Measurements from ENCODE around the gene DKK3.

DKK3 gene

GRCh38 chr11:12003336-12003735 lies 5.1 kb downstream of the DKK3 start:
- DNase-seq (ENCODE audit: low spot score) = no peak

DNA sequence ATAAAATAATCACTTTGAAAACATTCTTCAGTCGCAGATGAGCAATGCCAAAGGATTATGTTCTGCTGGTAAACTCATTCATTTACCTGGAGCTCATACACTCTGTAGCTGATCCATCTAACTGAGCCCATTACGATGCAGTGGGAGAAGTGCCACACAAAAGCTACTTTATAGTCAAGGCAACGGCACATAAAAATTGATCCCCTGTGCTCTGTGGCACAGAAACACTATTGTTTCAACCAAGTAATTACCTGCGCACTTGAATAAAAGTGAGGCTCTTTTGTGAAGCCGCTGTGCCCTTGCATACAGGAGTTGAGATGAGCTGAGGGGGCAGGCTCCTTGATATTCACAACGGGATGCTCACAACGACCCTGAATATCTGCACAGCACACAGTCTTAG lies 7.2 kb downstream of the DKK3 start:
- DNase-seq (ENCODE audit: low spot score) = no peak

DNA sequence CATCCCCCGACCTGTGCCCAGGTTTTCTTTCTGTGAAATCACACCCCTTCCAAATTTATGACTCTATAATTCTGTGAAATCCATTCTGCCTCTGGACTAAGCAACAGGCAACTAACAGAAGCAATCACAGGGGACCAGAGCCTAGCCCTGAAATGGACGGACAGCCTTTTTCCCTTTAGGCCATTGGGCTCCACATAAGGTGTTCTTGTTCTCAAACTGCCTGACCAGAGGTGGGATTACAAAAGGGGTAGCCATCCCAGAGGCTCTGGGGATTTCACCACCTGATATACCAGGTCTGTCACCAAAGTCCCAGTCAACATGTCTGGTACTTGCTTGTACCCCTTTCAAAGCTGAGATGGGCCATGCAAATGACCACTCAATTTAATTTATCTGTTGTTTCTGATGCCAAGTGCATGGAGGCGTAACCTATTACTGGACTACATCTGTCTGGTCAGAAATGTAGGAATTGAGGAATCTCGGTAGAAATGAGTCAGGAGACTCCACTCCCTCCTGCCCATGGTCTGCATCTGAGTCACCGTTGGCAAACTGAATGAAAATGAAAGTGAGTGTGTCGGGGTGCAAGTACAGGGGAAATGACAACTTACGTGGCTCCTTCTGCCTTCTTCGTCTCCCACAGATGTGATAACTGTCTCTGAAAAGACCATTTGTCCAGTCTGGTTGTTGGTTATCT lies 10.2 kb downstream of the DKK3 start:
- DNase-seq (ENCODE audit: low spot score) = peak; percentile 13

DNA sequence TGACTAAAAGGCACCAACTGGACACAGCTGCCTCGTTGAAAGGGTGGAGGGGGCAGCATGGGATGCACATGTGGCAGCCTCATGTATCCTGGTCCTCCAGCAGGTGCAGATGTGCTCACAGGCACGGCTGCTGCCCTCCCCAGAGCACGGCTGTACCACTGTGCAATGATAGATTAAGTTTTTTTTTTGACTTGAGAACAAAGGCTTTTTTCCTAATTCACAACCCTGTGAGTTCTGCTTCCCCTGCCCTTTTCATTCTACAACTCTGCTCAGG lies 11.4 kb downstream of the DKK3 start:
- DNase-seq (ENCODE audit: low spot score) = no peak

DNA sequence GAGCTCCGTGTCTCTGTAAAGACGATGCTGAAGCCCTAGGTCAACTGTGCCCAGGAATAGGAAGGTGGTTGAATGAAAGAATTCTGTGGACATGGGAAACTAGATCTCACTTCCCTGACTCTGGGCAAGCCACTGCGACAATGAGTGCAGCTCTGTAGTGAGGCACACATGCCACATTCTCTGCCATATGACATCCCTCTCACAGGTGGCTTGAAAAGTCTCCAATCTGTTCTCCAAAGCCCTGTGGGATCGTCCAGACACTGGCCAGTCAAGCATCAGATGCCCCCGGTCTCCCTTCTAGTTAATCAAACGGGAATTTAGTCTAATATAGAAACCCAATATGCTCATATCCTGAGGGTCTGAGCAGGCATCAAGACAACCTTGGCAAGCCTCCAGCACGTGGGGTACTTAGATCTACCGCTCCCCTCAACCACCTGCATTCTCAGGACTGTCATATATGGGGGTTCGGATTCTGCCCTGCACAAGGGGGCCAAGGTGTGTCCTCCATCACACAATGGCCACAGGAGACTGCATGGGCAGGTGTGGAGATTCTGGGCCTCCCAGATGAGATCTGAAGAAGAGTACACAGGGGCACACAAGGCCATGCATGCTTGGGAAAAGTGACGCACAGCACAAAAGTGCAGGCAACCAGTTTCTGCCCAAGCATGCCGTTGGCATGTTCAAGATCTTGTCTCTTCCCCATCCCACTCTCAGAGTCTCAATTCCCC lies 11.9 kb downstream of the DKK3 start:
- DNase-seq (ENCODE audit: low spot score) = no peak

GRCh38 chr11:11995601-11996000 lies 12.8 kb downstream of the DKK3 start:
- peak; percentile 16 for DNase-seq (ENCODE audit: low spot score)

GRCh38 chr11:11993839-11994238 lies 14.6 kb downstream of the DKK3 start:
- no peak for DNase-seq (ENCODE audit: low spot score)

- no peak for DNase-seq (ENCODE audit: low spot score)
Measured at GRCh38 chr11:11992257-11993212, 15.9 kb downstream of the DKK3 start.

GRCh38 chr11:11989774-11990744 lies 18.4 kb downstream of the DKK3 start:
- no peak for DNase-seq (ENCODE audit: low spot score)

DNA sequence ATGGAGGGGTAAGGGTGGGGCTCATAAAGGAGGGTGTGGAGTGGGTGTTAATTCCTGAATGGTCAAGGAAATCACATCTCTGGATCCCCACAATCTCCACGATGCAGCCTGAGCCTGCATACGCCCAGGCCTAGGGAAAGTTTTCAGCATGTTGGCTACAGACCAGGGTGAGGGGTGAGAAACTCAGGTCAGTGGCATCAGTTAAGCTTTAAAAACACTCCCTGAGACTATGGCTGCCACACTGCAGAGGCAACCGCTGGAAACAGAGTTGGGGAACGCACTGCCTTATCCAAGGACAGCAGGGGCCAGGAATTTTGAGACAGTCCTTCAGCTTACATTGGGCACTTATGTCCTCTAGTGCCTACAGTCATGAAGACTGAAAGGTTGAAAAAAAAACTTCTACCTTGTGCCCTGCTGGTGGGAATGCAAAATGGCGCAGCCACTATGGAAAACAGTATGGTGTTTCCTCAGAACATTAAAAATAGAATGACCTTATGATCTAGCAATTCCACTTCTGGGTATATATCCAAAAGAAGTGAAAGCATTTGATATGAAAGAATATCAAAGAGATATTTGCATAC lies 19.7 kb downstream of the DKK3 start:
- DNase-seq (ENCODE audit: low spot score) = no peak

- DNase-seq (ENCODE audit: low spot score) = no peak
Measured at GRCh38 chr11:11988099-11988651, 20.3 kb downstream of the DKK3 start.

DNA sequence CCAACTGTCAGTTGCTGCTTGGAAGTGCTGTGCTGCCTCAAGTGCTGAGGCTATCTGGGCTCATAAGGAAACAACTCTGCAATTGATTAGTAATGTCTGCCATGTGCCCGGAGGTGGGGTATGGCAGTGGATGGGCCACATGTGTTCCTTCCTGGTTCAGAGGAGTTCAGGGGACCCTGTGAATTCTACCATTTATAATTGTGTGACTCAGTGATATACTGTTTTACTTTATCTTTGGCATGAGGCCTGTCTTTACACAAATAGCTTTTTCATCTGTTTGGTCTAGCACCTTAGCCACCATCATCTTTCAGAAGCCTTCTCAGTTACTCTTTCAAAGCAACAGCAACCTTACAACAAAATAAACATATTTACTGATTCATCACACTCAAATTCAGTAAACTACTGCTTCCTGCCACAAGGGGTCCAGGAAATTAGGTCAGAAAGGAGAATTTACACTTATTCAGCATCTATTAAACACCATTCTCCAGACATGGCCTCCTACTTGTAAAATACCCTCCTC lies 20.9 kb downstream of the DKK3 start:
- peak; percentile 27 for DNase-seq (ENCODE audit: low spot score)

DNA sequence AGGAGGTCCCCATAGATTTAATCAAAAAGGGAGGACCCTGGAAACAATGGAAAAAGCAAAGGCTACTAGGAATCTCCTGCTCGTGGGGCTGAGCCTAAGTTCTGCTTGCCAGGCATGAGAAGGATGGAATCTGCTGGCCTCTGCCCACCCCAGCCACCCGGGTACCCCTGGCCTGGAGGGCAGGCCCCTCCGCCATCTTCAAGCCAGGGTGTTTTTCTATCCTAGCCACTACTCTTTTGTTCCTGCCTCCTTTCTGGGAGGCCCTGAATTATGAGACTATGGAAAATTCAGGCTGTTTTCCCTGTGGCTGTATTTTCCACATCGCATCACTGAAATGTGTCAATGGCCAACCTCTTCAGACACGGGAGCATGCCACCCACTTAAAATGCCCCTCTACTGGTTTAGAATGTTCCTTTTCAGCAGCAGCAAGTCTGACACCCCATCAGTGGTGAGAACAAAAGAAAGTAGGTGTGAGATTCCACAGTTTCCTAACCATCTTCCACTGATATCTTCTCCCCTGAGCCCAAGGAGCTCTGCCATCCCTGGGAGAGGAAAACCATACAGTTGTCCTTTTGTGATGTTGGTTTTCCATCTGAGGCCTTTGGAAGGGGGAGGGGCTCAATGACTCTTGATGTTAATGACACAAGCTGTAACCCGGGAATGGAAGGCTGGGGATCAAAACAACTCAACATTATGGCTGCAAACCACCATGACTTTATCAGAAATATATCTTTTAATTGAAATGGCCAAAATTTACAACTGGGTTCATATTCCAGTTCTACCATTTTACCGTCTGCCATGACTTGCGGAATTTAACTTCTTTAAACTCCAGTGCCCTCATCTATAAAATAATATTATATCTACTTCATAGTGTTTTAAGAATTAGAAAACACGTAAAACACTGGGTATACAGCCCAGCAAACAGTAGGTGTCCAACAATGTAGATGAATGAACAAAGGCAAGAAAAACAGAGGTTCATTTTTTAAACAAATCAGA lies 22.2 kb downstream of the DKK3 start:
- no peak for DNase-seq (ENCODE audit: low spot score)

- no peak for DNase-seq (ENCODE audit: low spot score)
Measured at GRCh38 chr11:11985016-11985715, 23.3 kb downstream of the DKK3 start.

DNA sequence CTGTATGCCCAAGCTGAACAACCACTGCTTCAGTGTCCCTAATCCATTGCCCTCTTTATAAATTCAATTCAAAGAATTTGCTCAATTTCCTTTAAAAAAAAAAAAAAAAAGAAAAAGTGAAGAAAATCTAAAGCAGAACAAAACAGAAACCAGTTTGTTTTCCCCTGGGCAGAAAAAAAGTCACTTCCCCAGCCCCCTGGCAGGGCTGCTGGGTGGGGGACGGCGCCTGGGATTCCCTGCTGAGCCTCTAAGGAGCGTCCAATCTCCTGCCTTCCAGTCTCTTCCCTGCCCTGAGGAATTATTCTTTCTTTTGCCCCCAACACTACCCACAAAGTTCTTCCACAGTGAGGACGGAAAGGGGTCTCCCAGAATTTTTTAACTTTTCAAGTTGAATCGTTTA lies 23.9 kb downstream of the DKK3 start:
- no peak for DNase-seq (ENCODE audit: low spot score)

DNA sequence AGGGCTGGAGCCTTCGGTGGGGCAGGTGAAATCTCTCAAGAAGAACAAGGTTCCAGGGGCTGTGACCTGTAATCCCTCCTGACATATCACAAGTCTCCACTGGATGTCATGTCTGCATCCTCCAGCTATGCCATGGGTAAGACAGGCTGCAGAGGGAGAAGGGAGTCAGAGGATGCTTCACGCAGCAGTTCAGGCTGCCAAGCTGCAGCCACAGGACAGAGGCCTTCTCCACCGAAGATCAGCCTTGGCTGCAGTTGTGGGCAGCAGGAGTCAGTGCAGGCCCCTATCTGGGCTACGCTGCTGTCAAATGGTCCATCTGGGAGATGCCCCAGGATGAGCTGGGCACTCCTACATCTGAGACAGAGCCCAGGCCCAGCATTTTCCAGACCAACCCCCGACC lies 25.0 kb downstream of the DKK3 start:
- DNase-seq (ENCODE audit: low spot score) = no peak

DNA sequence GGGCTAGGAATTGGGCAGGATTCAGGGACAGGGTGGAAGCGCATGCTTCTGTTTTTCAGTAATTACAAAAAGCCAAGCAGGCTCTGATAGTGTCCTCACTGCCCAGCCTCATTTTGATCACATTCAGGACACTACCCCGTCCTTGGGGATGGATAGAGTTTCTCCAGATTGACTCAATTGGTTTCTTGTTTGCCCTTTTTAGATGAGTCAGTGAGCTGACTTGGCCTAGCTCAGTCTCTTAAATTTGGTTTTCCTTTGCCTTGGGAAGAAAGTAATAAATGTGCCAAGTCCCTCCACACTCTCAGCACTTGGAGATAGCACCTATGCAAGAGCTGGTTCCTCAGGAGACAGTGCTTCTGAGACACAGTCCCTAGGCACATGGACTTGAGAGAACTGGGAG lies 25.5 kb downstream of the DKK3 start:
- DNase-seq (ENCODE audit: low spot score) = no peak

DNA sequence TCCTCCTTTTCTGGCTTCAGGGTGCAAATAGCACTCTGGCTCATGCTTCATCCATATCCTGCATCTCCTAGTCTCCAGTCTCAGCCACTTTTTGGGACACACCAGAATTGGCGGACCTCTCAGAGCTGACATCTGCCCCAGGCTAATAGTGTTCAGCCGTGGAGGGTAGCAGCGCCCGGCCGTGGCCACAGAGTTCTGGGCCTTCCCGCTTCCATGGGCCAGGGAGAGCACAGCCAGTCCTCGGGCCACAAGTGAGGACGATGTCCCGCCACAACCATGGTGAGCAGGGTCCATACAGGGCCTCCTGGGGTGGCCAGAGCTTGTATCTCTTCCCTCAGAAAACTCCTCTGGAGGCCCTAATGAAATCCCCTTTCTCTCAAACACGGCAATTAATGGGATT lies 26.0 kb downstream of the DKK3 start:
- no peak for DNase-seq (ENCODE audit: low spot score)

GRCh38 chr11:11981840-11982239 lies 26.6 kb downstream of the DKK3 start:
- no peak for DNase-seq (ENCODE audit: low spot score)

Measured in CD4-positive, alpha-beta T cell treated with Interleukin-2 at 100 ng/mL for 4 hours (primary cell).